ENCODE results near the gene NCAM1.

Gene NCAM1

GRCh38 chr11:113090716-113091480, 129.7 kb downstream of the NCAM1 start:
- no peak for DNase-seq

GRCh38 chr11:113091481-113091780, 130.2 kb downstream of the NCAM1 start:
- no peak for DNase-seq

GRCh38 chr11:113096648-113097047, 135.4 kb downstream of the NCAM1 start:
- no peak for DNase-seq

GRCh38 chr11:113103932-113104690, 142.9 kb downstream of the NCAM1 start:
- no peak for DNase-seq

GRCh38 chr11:113104691-113105251, 143.6 kb downstream of the NCAM1 start:
- DNase-seq, result no peak

GRCh38 chr11:113105592-113105991, 144.4 kb downstream of the NCAM1 start:
- DNase-seq, result no peak

- no peak for DNase-seq
Measured at GRCh38 chr11:113106507-113106906, 145.3 kb downstream of the NCAM1 start.

- no peak for DNase-seq
Measured at GRCh38 chr11:113110046-113110445, 148.8 kb downstream of the NCAM1 start.

GRCh38 chr11:113111156-113111555, 149.9 kb downstream of the NCAM1 start:
- no peak for DNase-seq

GRCh38 chr11:113112307-113112706, 151.1 kb downstream of the NCAM1 start:
- DNase-seq, result no peak

GRCh38 chr11:113113801-113114704, 152.8 kb downstream of the NCAM1 start:
- no peak for DNase-seq

GRCh38 chr11:113114705-113115027, 153.4 kb downstream of the NCAM1 start:
- DNase-seq, result no peak

- DNase-seq, result no peak
Measured at GRCh38 chr11:113118104-113118503, 156.9 kb downstream of the NCAM1 start.

GRCh38 chr11:113119074-113119473, 157.9 kb downstream of the NCAM1 start:
- no peak for DNase-seq

GRCh38 chr11:113119966-113120736, 158.9 kb downstream of the NCAM1 start:
- DNase-seq, result no peak

GRCh38 chr11:113121746-113122145, 160.5 kb downstream of the NCAM1 start:
- no peak for DNase-seq

GRCh38 chr11:113124006-113124405, 162.8 kb downstream of the NCAM1 start:
- DNase-seq, result no peak

GRCh38 chr11:113124578-113124977, 163.4 kb downstream of the NCAM1 start:
- no peak for DNase-seq

GRCh38 chr11:113129261-113129992, 168.2 kb downstream of the NCAM1 start:
- DNase-seq, result no peak

- DNase-seq, result no peak
Measured at GRCh38 chr11:113131036-113131775, 170.0 kb downstream of the NCAM1 start.

GRCh38 chr11:113133071-113133470, 171.9 kb downstream of the NCAM1 start:
- DNase-seq, result no peak

Measured in 8988T (cell line).